RPMI8226 (cell line): ENCODE measurements around the gene EMC8.

Source experiments
- DNase-seq: peaks from one replicate; pipeline ENCODE4 v3.0.0-alpha.2; 2015

Gene EMC8

GRCh38 chr16:85752511-85753420, 46.6 kb downstream of the EMC8 start:
- peak; percentile 79 for DNase-seq

- DNase-seq = peak; percentile 16
Measured at GRCh38 chr16:85751698-85752501, 47.4 kb downstream of the EMC8 start.

- peak; percentile 69 for DNase-seq
Measured at GRCh38 chr16:85750827-85751697, 48.3 kb downstream of the EMC8 start, which contains the start of gene C16orf74. TSS of gene C16orf74 (minus strand) at chr16:85751096. CDS start at chr16:85735217, 15,879 bp downstream.

DNA sequence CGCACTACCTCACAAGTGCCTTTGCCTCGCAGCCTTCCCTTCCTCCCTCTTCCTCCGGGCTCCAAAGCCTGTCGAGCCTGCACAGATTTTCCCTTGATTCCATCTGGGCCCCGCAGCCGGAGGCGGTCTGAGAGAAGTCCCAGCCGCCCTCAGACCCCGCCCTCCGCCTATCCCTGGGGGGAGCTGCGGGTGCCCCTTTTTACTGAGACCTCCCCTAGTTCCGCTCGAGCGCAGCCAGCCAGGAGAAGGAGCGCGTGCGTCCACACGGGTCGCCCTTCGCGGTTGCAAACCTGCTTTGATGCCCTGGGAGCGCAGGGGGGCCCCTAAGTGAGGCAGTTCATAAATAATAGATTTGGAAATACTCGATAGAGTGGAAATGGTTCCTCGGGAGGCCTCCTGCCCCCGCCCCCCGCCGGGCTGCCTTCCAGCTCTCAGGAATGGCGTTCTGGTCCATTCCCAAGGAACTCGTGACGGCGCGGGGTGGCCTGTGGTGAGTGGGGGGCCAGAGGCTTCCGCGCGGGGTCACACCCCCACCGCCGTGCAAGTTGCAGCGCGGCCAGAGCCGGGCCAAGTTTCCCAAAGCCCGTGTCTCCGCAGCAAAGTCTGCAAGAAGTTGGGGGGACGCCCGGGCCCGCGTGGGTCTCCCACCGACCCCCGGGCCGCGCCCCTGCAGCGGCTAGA, 49.1 kb downstream of the EMC8 start:
- DNase-seq = peak; percentile 22

DNA sequence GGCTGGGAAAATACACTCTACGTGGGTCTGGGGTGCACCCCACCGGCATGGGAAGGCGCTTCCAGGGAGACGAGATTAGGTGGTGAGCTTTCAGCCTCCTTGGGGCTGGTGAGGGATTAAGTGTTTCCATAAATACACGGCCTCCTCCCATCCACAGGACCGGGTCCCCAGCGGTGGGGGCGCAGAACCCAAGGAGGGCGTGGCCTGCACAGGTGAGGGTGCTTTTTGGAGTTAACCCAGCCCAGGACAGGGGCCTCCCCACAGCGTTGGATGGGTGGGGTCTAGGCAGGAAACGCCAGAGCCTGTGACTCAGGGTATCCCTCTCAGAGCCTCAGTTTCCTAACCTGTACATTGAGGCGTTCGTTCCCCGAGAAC, 49.6 kb downstream of the EMC8 start:
- DNase-seq = no peak

DNA sequence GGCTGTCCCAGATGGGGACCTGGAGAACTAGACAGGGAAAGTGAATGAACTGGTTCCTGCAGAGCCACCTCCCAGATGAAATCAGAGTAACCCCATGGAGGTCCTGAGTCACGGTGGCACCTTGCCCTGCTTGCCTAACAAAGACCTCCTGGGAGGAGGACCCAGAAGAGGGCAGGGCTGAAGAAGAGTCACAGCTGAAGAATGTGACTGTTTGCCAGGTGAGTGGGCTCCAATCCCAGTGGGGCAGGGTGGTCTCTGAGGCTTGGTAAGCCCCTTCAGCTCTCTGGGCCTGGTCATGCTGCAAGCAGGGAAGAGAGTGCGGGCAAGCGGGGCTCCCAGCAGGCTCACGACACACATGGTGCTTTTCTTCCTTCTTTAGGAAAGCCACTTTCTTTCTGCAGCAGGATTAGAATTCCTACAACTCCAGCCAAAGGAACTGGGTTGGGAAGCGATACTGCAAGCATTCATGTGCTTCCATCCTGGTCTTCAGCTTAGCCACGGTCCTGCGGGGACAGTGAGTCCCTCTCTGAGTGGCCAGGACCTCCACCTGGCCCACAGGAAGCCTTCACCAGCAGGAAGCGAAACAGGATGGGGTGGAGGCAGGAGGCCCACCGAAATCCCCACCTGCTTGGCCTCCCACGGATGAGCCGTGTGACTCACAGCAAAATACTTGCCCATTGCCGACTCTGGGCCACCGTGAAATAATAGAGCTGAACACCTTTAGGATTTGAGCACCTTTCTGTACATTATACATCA, 52.7 kb downstream of the EMC8 start:
- no peak for DNase-seq

DNA sequence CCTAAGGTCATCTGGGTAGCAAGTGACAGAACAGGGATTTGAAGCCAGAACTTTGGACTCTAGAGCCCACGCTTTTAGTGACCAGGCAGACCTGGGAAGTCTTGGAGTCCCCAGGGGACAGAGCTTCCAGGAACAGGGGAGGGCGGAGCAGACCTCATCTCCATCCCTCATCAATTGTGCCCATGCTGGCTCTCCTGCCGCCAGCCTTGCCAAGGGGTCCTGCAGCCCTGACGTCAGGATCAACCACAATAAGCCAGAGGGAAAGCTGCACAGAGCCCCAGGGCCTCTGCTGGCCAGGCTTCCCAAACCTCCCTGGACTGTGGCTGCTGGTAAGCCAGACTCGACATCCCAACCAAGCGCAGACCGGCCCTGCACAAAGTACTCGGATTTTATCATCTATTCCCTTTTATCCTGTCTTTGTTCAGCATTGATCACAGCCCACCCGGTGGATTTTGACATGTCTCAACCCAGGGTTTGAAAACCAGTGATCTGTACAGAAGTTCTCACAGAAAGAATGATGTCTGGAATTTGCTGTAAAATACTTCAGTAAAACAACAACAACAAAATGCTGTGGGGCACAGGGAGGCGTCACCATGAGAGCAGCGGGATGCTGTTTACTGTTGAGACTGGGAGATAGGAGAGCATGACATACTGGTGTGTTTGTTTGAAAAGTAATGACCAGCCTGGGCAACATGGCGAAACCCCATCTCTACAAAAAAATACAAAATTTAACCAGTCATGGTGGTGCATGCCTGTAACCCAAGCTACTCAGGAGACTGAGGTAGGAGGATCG, 60.2 kb downstream of the EMC8 start:
- DNase-seq = no peak

DNA sequence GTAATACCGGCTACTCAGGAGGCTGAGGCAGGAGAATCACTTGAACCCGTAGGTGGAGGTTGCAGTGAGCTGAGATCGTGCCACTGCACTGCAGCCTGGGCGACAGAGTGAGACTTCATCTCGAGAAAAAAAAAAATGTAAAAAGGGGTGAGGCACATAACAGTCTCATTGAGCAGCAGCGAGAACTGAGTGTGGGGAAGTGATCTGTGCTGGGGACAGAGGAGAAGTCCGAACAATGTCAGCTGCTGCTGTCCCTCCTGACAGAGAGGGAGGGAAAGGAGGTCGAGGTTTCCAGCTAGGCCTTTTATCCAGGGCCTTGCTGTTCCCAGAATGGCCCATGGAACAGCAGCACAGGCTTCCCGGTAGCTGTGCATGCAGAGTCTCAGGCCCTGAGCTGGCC, 62.4 kb downstream of the EMC8 start:
- DNase-seq = no peak

GRCh38 chr16:85735946-85736345, 63.4 kb downstream of the EMC8 start:
- no peak for DNase-seq

- DNase-seq = peak; percentile 60
Measured at GRCh38 chr16:85735225-85735635, 64.1 kb downstream of the EMC8 start.

DNA sequence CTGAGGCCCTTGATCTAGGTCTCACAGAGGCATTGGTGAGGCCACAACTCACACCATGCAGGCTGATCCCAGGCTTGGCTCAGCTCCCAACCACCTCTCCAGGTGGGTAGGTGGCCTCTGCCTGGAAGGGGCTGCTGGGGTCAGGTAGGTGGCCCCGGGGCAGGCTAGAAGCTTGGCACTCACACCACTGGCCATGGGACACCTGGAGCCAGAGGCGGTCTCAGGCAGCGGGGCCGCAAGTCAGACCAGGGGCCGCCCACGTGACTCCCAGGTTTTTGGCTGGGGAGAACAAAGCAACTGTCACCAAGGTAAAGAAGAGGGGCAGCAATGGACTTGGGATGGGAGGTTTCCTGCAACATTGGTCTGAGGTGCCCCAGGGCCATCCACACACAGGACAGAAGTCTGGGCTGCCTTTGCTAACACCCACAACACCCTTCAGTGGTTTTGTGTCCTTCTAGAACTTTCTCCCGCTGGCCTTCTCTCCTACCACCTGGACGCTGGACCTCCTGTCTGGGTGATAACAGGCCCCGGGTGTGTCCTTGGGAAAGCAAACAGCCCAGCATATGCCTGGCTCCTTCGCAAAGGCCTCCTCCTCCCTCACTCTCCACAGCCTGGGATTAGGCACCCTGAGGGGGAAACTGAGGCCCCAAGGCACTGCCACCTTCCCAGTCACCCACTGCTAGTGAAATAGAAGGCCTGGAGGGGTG, 64.9 kb downstream of the EMC8 start:
- no peak for DNase-seq

DNA sequence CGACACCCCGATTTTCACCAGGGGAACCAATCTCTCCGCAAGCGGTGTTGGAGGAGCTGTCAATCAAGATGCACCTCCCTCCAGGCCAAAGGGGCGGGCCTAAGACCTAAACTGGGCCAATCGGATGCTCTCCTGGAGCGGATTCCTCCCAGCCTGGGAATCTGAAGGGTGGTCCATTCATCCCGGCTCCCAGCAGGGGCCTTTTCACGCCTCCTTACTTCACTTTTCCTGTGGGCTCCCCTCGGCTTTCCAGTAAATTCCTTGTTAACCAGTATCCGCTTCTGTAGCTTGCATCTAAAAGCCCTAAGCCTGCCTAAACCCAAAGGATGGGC, 65.5 kb downstream of the EMC8 start:
- DNase-seq = no peak

GRCh38 chr16:85733155-85733838, 66.0 kb downstream of the EMC8 start:
- no peak for DNase-seq

GRCh38 chr16:85731179-85731578, 68.2 kb downstream of the EMC8 start:
- peak; percentile 20 for DNase-seq

GRCh38 chr16:85730186-85730465, 69.2 kb downstream of the EMC8 start:
- DNase-seq = no peak

DNA sequence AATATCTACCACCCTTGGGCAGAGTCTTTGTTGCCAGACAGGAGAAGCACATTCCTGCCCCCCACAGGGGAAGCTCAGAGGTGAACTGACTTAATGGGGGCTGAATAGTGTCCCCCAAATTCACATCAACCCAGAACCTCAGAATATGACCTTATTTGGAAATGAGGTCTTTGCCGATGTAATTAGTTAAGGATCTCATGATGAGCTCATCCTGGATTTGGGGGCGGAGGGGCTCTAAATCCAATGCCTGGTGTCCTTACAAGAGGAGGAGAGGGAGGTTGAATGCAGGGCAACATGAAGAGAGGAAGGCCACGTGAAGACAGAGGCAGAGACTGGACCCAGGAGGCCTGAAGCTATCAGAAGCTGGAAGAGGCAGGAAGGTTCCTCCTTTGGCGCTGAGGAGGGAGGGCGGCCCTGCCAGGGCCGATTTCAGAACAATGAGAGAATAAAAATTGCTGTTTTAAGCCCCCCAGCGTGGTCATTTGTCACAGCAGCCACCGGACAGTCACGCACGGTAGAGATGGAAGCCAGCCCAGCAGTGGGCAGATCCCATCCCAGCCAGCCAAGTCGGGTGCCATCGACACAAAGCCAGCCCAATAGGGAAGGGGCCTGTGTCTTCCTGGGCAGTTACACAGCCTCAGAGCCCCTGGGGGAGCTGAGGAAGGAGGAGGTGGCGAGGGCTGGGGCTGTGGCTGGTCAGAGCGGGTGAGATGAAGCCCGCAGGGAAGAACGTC, 69.7 kb downstream of the EMC8 start:
- DNase-seq = no peak

DNA sequence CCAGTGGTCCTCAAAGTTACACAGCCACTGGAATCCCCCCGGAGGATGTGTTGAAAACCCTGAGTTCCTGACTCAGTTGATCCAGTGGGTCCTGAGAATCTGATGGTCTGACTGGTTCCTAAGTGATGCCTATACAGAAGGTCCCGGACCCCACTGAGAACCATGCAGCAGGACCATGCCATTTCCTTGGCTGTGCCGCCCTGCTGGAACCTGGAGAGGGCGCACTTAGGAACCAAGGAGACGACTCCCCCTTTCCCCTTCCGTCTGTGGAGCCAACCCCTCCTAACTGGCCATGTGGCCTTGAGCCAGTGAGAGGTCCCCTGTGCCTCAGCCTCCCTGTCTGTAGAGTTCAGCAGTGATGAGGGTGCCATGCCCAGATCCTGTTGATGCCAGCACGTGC, 70.5 kb downstream of the EMC8 start:
- DNase-seq = no peak
